Stimulated activated CD4-positive, alpha-beta T cell treated with anti-CD3 and anti-CD28 coated beads, TNF-alpha, amount 100 ng/mL, for 24 hours (primary cell): Measurements from ENCODE around the gene KTN1.

ENCODE experiments used
- DNase-seq, 3 experiments: peaks; one replicate each; pipeline ENCODE4 v3.0.0-alpha.2; 2020; ENCODE audit warnings: low read depth in 3 of 3

The KTN1 gene

GRCh38 chr14:55711175-55711811 lies 131.3 kb downstream of the KTN1 start:
- DNase-seq = no peak

GRCh38 chr14:55712491-55712890 lies 132.5 kb downstream of the KTN1 start:
- DNase-seq = no peak

GRCh38 chr14:55713486-55713885 lies 133.5 kb downstream of the KTN1 start:
- DNase-seq = no peak

GRCh38 chr14:55715889-55716288 lies 135.9 kb downstream of the KTN1 start:
- no peak for DNase-seq

- DNase-seq = no peak
These were observed 137.6 kb downstream of the KTN1 start for GRCh38 chr14:55717621-55718020.

GRCh38 chr14:55718551-55718950 lies 138.5 kb downstream of the KTN1 start:
- no peak for DNase-seq

GRCh38 chr14:55720796-55721195 lies 140.8 kb downstream of the KTN1 start:
- DNase-seq = no peak

- no peak for DNase-seq
These were observed 141.3 kb downstream of the KTN1 start for GRCh38 chr14:55721353-55721752.

GRCh38 chr14:55722054-55722453 lies 142.0 kb downstream of the KTN1 start:
- no peak for DNase-seq

- DNase-seq = no peak
These were observed 144.7 kb downstream of the KTN1 start for GRCh38 chr14:55724736-55725135.

GRCh38 chr14:55730592-55731310 lies 150.7 kb downstream of the KTN1 start:
- no peak for DNase-seq

GRCh38 chr14:55731311-55731872 lies 151.4 kb downstream of the KTN1 start:
- DNase-seq = no peak

- DNase-seq = peak; percentile 6 to 27 (median 17)
These were observed 152.0 kb downstream of the KTN1 start for GRCh38 chr14:55731881-55732498.

- DNase-seq = no peak
These were observed 153.6 kb downstream of the KTN1 start for GRCh38 chr14:55733599-55733998.
